DOHH2 (cell line): ENCODE measurements around the gene JDP2.
"Not testable (repeated sequence)": the region's sequence is repeated elsewhere in the genome, so short reads cannot be mapped to it uniquely, and the experiment has no call there.

Experiments
- H3F3A ChIP-seq: fragments of 200-600 bp; sonication (generic), shearing (Covaris generic); 2 replicates; pipeline ENCODE4 v1.6.0; 2016; ENCODE audit warnings: antibody characterized with exemption, mild to moderate bottlenecking; ENCODE audit not compliant: control insufficient read depth, insufficient read depth
- H3K27ac ChIP-seq: fragments of 200-600 bp; sonication (generic); 2 replicates; pipeline ENCODE4 v1.5.1; 2014; ENCODE audit warnings: low read depth, mild to moderate bottlenecking, low read length, moderate library complexity
- H3K27me3 ChIP-seq: fragments of 200-600 bp; sonication (generic); 2 replicates; pipeline ENCODE4 v1.6.1; 2014; ENCODE audit warnings: mild to moderate bottlenecking, low read length, mixed read lengths; ENCODE audit not compliant: control insufficient read depth
- H3K36me3 ChIP-seq: fragments of 200-600 bp; sonication (generic); 2 replicates; pipeline ENCODE4 v1.6.1; 2014; ENCODE audit warnings: mild to moderate bottlenecking, low read length, moderate library complexity, mixed read lengths; ENCODE audit not compliant: control insufficient read depth
- H3K4me1 ChIP-seq: fragments of 200-600 bp; sonication (generic); 2 replicates; pipeline ENCODE4 v1.6.1; 2014; ENCODE audit warnings: mild to moderate bottlenecking, low read length, mixed read lengths; ENCODE audit not compliant: control insufficient read depth
- H3K4me2 ChIP-seq: fragments of 200-600 bp; sonication (generic); 2 replicates; pipeline ENCODE4 v1.6.0; 2014; ENCODE audit warnings: mild to moderate bottlenecking, low read length, moderate library complexity
- H3K4me3 ChIP-seq: fragments of 200-600 bp; sonication (generic); 2 replicates; pipeline ENCODE4 v1.5.1; 2014; ENCODE audit warnings: mild to moderate bottlenecking, low read length, mixed read lengths
- H3K79me2 ChIP-seq: fragments of 200-600 bp; sonication (generic); 2 replicates; pipeline ENCODE4 v1.6.1; 2014; ENCODE audit warnings: mild to moderate bottlenecking, low read length, mixed read lengths; ENCODE audit not compliant: control insufficient read depth
- H3K9me2 ChIP-seq: fragments of 200-600 bp; sonication (generic); replicated peaks from 2 replicates; pipeline ENCODE4 v1.6.1; 2014; ENCODE audit warnings: mild to moderate bottlenecking, low read length, mixed read lengths; ENCODE audit not compliant: control insufficient read depth
- H3K9me3 ChIP-seq: fragments of 200-600 bp; sonication (generic); 2 replicates; pipeline ENCODE4 v1.6.1; 2014; ENCODE audit warnings: antibody characterized with exemption, low read length, mixed read lengths; ENCODE audit not compliant: control insufficient read depth, insufficient read depth
- H4K20me1 ChIP-seq: fragments of 200-600 bp; sonication (generic); 2 replicates; pipeline ENCODE4 v1.6.0; 2014; ENCODE audit warnings: low read depth, mild to moderate bottlenecking, antibody characterized with exemption, low read length, moderate library complexity; ENCODE audit not compliant: control insufficient read depth, insufficient read depth
- EZH2phosphoT487 ChIP-seq: fragments of 200-600 bp; sonication (generic); IDR thresholded peaks from 2 replicates; pipeline ENCODE4 v1.6.1; 2017; ENCODE audit warnings: borderline replicate concordance, mild to moderate bottlenecking, antibody characterized with exemption, low read length, moderate library complexity, mixed read lengths
- TF ChIP-seq, protein P1 (sequence below): fragments of 200-600 bp; sonication (generic); IDR thresholded peaks from one replicate; pipeline ENCODE4 v1.5.1; 2014; ENCODE audit warnings: antibody characterized with exemption, mild to moderate bottlenecking, low read depth, low read length; ENCODE audit not compliant: poor library complexity, severe bottlenecking

Gene JDP2

DNA sequence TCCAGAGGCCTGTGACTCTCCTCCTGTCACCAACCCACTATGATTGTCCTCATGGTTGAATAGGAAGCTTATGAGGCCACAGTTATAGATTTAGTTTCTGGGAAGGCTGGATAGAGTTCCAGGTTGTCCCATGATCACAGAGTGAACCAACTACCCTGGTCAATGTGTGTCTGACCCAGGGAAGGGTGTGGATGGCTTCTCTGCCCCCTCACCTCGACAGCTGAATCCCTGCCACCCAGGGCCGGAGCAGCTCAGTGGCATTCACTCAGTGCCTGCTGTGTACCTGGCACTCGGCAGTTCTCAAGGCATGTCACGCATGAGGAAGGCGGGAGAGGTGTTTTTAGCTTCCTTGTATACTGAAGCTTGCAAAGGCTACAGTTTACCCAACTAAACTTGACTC, 43.2 kb downstream of the JDP2 start:
- no peaks in the 10 kb centered on the region for H3K9me3 ChIP-seq
- H3K4me1 ChIP-seq: peaks cover 82% of the 10 kb centered on the region
- H3K4me2 ChIP-seq: peak overlapping the region; percentile 67
- H3K9me2 ChIP-seq: no peaks in the 10 kb centered on the region
- no peaks in the 10 kb centered on the region for H3K79me2 ChIP-seq
- H3K27me3 ChIP-seq: no peaks in the 10 kb centered on the region
- H4K20me1 ChIP-seq: no peaks in the 10 kb centered on the region
- H3K4me3 ChIP-seq: peak overlapping the region; percentile 54
- H3K36me3 ChIP-seq: peaks cover 11% of the 10 kb centered on the region
- peaks cover 17% of the 10 kb centered on the region for H3F3A ChIP-seq
- TF ChIP-seq, protein P1, sequence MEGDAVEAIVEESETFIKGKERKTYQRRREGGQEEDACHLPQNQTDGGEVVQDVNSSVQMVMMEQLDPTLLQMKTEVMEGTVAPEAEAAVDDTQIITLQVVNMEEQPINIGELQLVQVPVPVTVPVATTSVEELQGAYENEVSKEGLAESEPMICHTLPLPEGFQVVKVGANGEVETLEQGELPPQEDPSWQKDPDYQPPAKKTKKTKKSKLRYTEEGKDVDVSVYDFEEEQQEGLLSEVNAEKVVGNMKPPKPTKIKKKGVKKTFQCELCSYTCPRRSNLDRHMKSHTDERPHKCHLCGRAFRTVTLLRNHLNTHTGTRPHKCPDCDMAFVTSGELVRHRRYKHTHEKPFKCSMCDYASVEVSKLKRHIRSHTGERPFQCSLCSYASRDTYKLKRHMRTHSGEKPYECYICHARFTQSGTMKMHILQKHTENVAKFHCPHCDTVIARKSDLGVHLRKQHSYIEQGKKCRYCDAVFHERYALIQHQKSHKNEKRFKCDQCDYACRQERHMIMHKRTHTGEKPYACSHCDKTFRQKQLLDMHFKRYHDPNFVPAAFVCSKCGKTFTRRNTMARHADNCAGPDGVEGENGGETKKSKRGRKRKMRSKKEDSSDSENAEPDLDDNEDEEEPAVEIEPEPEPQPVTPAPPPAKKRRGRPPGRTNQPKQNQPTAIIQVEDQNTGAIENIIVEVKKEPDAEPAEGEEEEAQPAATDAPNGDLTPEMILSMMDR: no peak
- TF ChIP-seq EZH2phosphoT487: no peak
- peak overlapping the region; percentile 78 for H3K27ac ChIP-seq

GRCh38 chr14:75474127-75474526, 46.3 kb downstream of the JDP2 start:
- not testable (repeated sequence) for H3K9me3 ChIP-seq, H3K79me2 ChIP-seq, H4K20me1 ChIP-seq, H3K4me3 ChIP-seq, H3K27me3 ChIP-seq, H3K9me2 ChIP-seq, H3K27ac ChIP-seq
- Histone ChIP-seq H3K4me1 (peaks cover 68% of the 10 kb centered on the region), H3K36me3 (peaks cover 11% of the 10 kb centered on the region), H3F3A (peaks cover 13% of the 10 kb centered on the region), H3K4me2 (peak overlapping the region; percentile 18; the same call in 1 of the 2 replicates)

- TF ChIP-seq EZH2phosphoT487: no peak
- TF ChIP-seq, protein P1: no peak
- Histone ChIP-seq H3K27me3 (0 out of 2 replicates have a peak, but pooled peaks cover 3% of the 10 kb centered on the region), H3K27ac (no peak overlapping the region)
Measured at GRCh38 chr14:75476274-75476995, 48.6 kb downstream of the JDP2 start.

DNA sequence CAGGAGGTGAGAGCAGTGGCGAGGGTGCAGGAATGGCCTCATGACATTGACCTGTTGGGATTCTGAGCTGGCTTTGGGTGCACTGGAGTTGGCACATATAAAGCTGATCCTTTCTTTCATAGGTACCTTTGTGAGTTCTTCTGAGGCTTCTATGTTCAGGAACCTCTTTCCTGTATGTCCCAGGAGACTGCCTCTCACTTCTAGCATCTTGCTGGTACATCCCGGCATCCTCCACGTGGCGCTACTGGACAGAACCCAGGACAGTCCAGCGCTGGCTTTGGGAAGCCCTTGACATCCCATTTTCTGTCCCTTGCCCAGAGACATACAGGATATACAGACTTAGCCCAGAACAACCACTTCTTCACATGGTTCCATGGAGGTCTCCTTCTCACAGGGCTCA, 50.1 kb downstream of the JDP2 start:
- H3K4me2 ChIP-seq: no peak overlapping the region
- TF ChIP-seq, protein P1: no peak
- no peak for TF ChIP-seq EZH2phosphoT487

More at GRCh38 chr14:75476274-75476995, 48.6 kb downstream of the JDP2 start:
- Histone ChIP-seq H3K36me3 (no peaks in the 10 kb centered on the region), H3K4me1 (peaks cover 54% of the 10 kb centered on the region), H3K9me2 (no peaks in the 10 kb centered on the region), H4K20me1 (no peaks in the 10 kb centered on the region), H3K4me3 (0 out of 2 replicates have a peak overlapping the region, but pooled peaks have one; percentile 14), H3K79me2 (no peaks in the 10 kb centered on the region), H3F3A (peaks cover 8% of the 10 kb centered on the region), H3K9me3 (no peaks in the 10 kb centered on the region), H3K4me2 (peak overlapping the region; percentile 29; the same call in 1 of the 2 replicates)

More for the DNA sequence above, 50.1 kb downstream of the JDP2 start:
- Histone ChIP-seq H3K4me1 (peaks cover 42% of the 10 kb centered on the region), H3K9me3 (no peaks in the 10 kb centered on the region), H3K79me2 (no peaks in the 10 kb centered on the region), H3K27ac (no peak overlapping the region), H3K9me2 (no peaks in the 10 kb centered on the region), H3K4me3 (no peak overlapping the region), H3K27me3 (0 out of 2 replicates have a peak, but pooled peaks cover 3% of the 10 kb centered on the region), H3F3A (peaks cover 8% of the 10 kb centered on the region), H3K36me3 (no peaks in the 10 kb centered on the region), H4K20me1 (no peaks in the 10 kb centered on the region)
